ENCODE measurements around the gene MORN1. TPM values are rescaled to one million over a fixed set of nuclear protein-coding genes. Genes with fewer than 3 reads are reported as not detected.
"Not testable (repeated sequence)": the region's sequence is repeated elsewhere in the genome, so short reads cannot be mapped to it uniquely, and the experiment has no call there.

MORN1 gene
- total RNA-seq, result 10 to 100 TPM in 3 of 4 donors, 1 to 10 TPM in 1; 4.9 to 21.5 (median 15.9) TPM

DNA sequence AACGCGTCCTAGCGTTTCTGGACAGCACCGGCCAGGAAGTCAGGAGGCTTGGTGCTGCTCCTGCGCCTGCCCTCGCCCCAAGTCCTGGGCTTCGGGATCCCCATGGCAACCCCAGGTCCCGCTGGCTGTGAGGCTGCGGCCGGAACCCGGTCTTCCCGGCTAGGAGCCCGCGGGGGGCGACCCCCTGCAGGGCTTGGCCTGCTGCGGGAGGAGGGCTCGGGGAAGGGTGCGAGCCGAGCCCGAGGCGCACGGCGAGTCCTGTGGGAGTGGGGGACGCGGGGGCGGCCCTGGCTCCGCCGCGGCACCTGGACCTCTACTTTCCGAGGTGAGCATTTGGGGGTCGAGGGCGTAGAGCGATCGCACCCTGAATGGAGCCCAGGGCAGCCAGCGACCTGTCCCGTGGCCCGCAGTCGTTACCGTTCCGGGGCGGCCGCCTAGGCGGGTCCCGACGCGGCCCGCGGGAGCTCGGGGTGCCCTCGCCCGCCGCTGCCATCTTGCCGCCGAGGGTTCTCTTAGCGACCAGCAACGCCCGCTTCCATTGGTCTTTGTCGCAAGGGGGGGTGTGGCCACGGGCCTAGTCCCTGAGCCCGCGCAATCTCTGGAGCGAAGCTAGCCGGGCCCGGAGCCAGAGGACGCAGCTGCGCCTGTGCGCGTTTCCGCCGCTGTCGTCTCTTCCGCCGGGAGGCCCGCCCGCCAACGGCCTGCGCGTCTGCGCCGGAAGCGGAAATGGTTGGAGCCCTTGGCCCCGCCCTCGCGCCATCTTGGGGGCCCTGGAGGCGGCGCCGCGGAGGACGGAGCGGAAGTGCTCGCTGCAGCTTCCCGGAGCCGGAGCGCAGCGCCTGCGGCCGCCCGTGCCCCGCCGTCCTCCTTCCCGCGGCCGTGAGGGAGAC is at the start of gene MORN1, which contains the start of gene RER1:
TSS of gene MORN1 (minus strand) at position 514 of the 890 bp plus-strand sequence. CDS start at position 493, 21 bp downstream.
TSS of gene RER1 (plus strand) at position 801 of the 890 bp plus-strand sequence. CDS start 3,950 bp downstream, outside the sequence.
- Histone ChIP-seq H3K27ac (peak within 1 kb of the TSS; percentile 84 to 96 (median 90)), H3K4me3 (peak within 1 kb of the TSS; percentile 84 to 98 (median 91)), H3K36me3 (peaks cover 0 to 20% (median 0%) of the 10 kb centered on the region in 3 donors), H3K27me3 (no peaks in the 10 kb centered on the region), H3K4me1 (peaks cover 0 to 41% (median 17%) of the 10 kb centered on the region in 4 donors), H3K9me3 (no peaks in the 10 kb centered on the region)
- peak; percentile 97 to 99 (median 99) for DNase-seq
- peak; percentile 91 to 93 for TF ChIP-seq POLR2A (IDR thresholded peaks at IDR 0.05)
- TF ChIP-seq, protein P1, sequence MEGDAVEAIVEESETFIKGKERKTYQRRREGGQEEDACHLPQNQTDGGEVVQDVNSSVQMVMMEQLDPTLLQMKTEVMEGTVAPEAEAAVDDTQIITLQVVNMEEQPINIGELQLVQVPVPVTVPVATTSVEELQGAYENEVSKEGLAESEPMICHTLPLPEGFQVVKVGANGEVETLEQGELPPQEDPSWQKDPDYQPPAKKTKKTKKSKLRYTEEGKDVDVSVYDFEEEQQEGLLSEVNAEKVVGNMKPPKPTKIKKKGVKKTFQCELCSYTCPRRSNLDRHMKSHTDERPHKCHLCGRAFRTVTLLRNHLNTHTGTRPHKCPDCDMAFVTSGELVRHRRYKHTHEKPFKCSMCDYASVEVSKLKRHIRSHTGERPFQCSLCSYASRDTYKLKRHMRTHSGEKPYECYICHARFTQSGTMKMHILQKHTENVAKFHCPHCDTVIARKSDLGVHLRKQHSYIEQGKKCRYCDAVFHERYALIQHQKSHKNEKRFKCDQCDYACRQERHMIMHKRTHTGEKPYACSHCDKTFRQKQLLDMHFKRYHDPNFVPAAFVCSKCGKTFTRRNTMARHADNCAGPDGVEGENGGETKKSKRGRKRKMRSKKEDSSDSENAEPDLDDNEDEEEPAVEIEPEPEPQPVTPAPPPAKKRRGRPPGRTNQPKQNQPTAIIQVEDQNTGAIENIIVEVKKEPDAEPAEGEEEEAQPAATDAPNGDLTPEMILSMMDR (IDR thresholded peaks at IDR 0.05), result peak in 2 of 6 experiments; percentile 14 to 33

DNA sequence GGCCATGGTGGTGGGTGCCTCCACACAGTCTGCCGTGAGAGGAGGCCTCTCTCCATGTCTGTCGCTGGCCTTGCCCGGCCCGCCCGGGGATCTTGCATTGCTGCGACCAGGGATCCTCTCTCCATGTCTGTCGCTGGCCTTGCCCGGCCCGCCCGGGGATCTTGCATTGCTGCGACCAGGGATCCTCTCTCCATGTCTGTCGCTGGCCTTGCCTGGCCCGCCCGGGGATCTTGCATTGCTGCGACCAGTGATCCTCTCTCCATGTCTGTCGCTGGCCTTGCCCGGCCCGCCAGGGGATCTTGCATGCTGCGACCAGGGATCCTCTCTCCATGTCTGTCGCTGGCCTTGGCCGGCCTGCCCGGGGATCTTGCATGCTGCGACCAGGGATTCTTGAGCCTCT is 49.0 kb upstream of the MORN1 start:
- H3K27me3 ChIP-seq, result peaks cover 0 to 12% of the 10 kb centered on the region in 2 donors
- H3K9me3 ChIP-seq, H3K27ac ChIP-seq, H3K4me1 ChIP-seq, H3K36me3 ChIP-seq, H3K4me3 ChIP-seq, DNase-seq: not testable (repeated sequence)

DNA sequence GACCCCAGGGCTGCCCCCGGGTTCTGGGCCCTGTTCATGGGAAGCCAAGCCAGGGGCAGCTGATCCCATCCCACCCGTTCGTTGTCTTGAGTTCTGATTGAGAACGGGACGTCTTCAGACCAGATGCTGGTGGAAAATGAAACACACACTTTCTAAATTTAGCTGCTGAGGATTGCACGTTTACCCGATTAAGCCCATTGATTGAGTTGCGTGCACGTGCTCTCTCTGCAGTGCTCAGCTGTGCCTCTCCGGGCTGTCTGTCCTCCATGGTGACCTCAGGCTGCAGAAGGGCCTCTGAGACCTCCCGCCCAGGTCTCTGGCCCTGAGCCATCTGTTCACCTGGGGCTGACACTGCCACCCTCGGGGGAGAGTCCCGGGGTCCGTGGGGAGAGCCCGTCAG is 48.0 kb upstream of the MORN1 start:
- H3K36me3 ChIP-seq, result no peaks in the 10 kb centered on the region
- no peak for DNase-seq
- H3K9me3 ChIP-seq, result no peaks in the 10 kb centered on the region
- H3K27ac ChIP-seq, result no peak overlapping the region
- H3K4me1 ChIP-seq, result peaks cover 0 to 5% (median 0%) of the 10 kb centered on the region in 4 donors
- TF ChIP-seq, protein P1 (IDR thresholded peaks at IDR 0.05), result no peak
- TF ChIP-seq POLR2A (IDR thresholded peaks at IDR 0.05), result no peak
- peaks cover 0 to 12% of the 10 kb centered on the region in 2 donors for H3K27me3 ChIP-seq
- no peak overlapping the region for H3K4me3 ChIP-seq

DNA sequence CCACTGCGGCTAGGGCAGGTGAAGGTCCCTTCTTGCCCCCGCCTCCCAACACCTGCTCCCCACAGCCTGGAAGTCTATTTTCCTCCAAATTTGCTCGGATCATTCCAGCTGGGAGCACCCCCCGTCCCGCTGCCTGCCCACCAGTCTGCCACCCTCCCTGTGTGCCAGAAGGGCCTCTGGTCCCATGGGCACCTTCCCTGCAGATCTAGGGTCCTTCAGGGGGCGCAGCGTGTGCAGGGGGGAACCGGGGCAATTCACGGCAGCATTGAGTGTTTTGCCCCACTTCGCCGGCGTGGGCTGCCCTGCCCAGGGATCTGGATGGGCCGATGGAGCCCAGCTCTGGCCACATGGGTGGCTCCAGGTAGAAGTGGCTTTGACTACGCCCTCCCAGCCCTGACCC is 47.3 kb upstream of the MORN1 start:
- no peak overlapping the region for H3K4me3 ChIP-seq
- H3K27me3 ChIP-seq, result peaks cover 0 to 6% of the 10 kb centered on the region in 2 donors
- no peak for DNase-seq
- H3K9me3 ChIP-seq, result no peaks in the 10 kb centered on the region
- H3K4me1 ChIP-seq, result no peaks in the 10 kb centered on the region
- H3K36me3 ChIP-seq, result no peaks in the 10 kb centered on the region
- no peak overlapping the region for H3K27ac ChIP-seq
- TF ChIP-seq POLR2A (IDR thresholded peaks at IDR 0.05), result no peak
- TF ChIP-seq, protein P1 (IDR thresholded peaks at IDR 0.05), result no peak

DNA sequence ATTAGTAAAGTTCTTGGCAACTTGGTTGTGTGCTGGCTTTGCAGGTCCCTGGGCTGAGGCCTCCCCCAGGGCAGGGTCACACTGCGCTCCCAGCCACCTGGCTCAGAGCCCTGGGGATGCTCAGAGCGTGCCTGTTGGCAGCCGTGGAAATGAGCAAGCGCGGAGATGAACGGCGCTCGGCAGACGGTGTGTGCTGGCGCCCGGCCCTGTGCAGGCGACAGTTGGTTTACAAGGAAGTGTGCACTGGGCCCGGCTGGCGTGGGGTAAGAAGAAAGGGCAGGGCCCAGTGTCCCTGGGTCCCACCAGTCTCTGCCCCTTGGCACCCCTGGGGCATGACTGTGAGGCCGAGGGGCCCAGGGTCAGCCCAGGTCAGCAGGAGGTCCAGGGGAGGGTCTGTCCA is 46.7 kb upstream of the MORN1 start:
- no peaks in the 10 kb centered on the region for H3K36me3 ChIP-seq
- H3K4me3 ChIP-seq, result no peak overlapping the region
- peaks cover 0 to 4% of the 10 kb centered on the region in 2 donors for H3K27me3 ChIP-seq
- no peaks in the 10 kb centered on the region for H3K9me3 ChIP-seq
- DNase-seq, result no peak
- H3K27ac ChIP-seq, result no peak overlapping the region
- TF ChIP-seq, protein P1 (IDR thresholded peaks at IDR 0.05), result no peak
- no peak for TF ChIP-seq POLR2A (IDR thresholded peaks at IDR 0.05)
- H3K4me1 ChIP-seq, result no peaks in the 10 kb centered on the region

DNA sequence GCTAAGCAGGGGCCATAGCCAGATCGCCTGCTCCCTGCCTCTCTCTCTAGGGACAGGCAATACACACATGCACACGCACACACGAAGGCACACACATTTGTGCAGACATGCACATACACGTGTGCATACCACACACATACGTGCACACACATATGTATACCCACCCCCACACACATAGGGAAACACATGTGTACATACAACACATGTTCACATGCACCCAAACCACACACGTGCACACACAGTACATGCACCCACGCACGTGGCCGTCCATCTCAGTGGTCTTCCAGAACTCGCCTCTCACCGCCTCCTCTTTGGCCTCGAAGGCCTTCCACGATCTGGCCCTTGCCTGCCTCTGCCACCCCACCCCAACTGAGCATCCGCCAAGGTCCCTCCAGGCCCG is 46.3 kb upstream of the MORN1 start:
- H3K4me3 ChIP-seq, result no peak overlapping the region
- H3K27ac ChIP-seq, result no peak overlapping the region
- no peaks in the 10 kb centered on the region for H3K36me3 ChIP-seq
- no peaks in the 10 kb centered on the region for H3K27me3 ChIP-seq
- no peaks in the 10 kb centered on the region for H3K4me1 ChIP-seq
- no peaks in the 10 kb centered on the region for H3K9me3 ChIP-seq
- no peak for DNase-seq
- no peak for TF ChIP-seq POLR2A (IDR thresholded peaks at IDR 0.05)
- TF ChIP-seq, protein P1 (IDR thresholded peaks at IDR 0.05), result no peak
